Urinary bladder (tissue), 4 donors: Measurements from ENCODE around the gene GLI3. TPM values are rescaled to one million over a fixed set of nuclear protein-coding genes. Genes with fewer than 3 reads are reported as not detected.

Experiments used
- DNase-seq: peaks from one replicate; pipeline ENCODE4 v3.0.0-alpha.2; 2015; ENCODE audit errors: extremely low spot score
- H3K27ac ChIP-seq: one replicate; pipeline ENCODE4 v1.5.1; 2013; ENCODE audit warnings: low read depth, mild to moderate bottlenecking, moderate library complexity
- H3K36me3 ChIP-seq: one replicate; pipeline ENCODE4 v1.6.1; 2013; ENCODE audit warnings: mild to moderate bottlenecking, moderate library complexity; ENCODE audit not compliant: insufficient read depth
- H3K4me1 ChIP-seq: one replicate; pipeline ENCODE4 v1.6.1; 2013; ENCODE audit warnings: mild to moderate bottlenecking, moderate library complexity; ENCODE audit not compliant: insufficient read depth
- H3K4me3 ChIP-seq: one replicate; pipeline ENCODE4 v1.5.1; 2013; ENCODE audit warnings: low read depth, low read length
- WGBS: extraction: QIAGEN DNeasy Blood & Tissue Kit; methylation state at CpG from one replicate; pipeline ENCODE4 v1.1.7; 2013; 5-methylcytosine and 5-hydroxymethylcytosine counted together
- polyA plus RNA-seq: library from polyadenylated mRNA; stranded (reverse); fragments of 200-250 nt; gene quantifications from one replicate; pipeline ENCODE4 v1.2.3, GENCODE V29; 2013
- total RNA-seq: library from RNA; depleted of rRNA; stranded (reverse); fragments of >200 nt; gene quantifications from one replicate; pipeline ENCODE4 v1.2.3, GENCODE V29; 2014
- donor health status: healthy with polysubstance abuse.
- donor health status: healthy.

Gene GLI3
- total and polyA plus RNA-seq, 2 donors = 8.1 to 23.2 TPM

DNA sequence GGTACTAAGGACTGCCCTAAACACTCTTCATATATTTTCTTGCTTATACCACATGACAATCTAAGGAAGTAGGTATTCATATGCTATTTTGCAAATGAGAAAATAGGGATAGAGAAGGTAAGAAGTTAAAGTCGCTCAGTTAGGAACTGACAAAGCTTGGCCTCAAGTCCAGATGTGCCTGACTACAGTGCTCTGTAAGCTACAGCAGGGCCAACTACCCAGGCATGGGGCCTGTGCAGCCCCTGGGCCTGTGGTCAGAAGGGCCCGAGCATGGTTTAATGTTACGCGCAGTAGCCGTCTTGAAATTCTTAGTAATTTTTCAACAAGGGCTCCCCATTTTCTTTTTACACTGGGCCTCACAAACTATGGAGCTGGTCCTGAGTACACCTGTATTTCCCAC lies 146.2 kb downstream of the GLI3 start:
- Histone ChIP-seq H3K4me1 (no peaks in the 10 kb centered on the region), H3K27ac (no peak overlapping the region), H3K36me3 (no peaks in the 10 kb centered on the region), H3K4me3 (no peak overlapping the region)
- DNase-seq = no peak
- WGBS = 94% methylated on average over 5 of the region's 5 CpGs

DNA sequence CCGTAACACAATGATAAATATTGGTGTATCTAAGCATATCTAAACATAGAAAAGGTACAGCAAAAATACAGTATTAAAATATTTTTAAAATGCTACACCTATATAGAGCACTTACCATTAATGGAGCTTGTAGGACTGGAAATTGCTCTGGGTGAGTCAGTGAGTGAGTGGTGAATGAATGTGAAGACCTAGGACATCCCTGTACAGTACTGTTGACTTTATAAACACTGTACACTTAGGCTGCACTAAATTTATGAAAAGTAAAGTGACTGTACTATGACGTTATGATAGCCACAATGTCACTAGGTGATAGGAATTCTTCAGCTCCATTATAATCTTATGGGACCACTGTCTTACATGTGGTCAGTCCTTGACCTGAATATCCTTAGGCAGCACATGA lies 147.0 kb downstream of the GLI3 start:
- Histone ChIP-seq H3K27ac (no peak overlapping the region), H3K36me3 (no peaks in the 10 kb centered on the region), H3K4me1 (no peaks in the 10 kb centered on the region), H3K4me3 (no peak overlapping the region)
- DNase-seq = no peak
- WGBS = 96% methylated on average over 2 of the region's 2 CpGs

DNA sequence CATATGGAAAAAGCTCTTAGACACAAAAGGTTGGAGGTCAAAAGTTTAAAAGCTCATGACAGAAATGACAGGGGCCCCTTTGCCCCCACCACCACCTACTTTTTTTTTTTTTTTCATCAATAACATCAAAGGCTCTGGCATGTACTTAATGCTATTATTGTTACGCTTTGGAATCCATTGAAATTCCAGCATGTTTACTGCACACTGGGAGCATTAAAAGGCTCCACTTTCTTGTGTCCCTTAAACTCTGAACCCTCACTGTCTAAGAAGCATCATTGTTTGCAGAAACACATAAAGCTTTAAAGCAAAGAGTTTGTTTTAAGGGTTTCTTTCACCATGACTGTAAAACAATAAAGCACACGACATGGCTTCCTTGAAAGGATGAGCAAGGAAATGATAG lies 149.4 kb downstream of the GLI3 start:
- no peaks in the 10 kb centered on the region for H3K36me3 ChIP-seq
- no peaks in the 10 kb centered on the region for H3K4me1 ChIP-seq
- WGBS = 90% methylated on average over 2 of the region's 2 CpGs
- H3K27ac ChIP-seq = no peak overlapping the region
- no peak for DNase-seq
- no peak overlapping the region for H3K4me3 ChIP-seq

DNA sequence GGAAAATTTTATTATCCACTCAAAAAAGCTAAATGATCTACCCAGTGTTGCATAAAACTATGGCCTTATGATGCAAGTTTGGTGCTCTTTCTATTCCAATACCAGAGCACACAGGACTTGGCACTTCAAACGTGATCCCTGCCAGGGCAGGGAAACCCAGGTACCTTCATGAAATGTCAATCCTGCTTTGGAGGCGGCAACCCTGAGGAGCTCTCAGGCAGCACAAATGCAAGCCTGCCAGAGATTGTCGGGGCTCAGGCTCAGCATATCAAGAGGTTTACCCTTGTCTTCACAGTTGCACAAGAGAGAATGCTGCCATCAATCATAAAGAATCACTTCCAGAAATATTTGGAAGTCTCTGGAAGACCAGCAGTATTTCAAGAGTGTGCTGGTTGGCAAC lies 151.5 kb downstream of the GLI3 start:
- WGBS = 61% methylated on average over 3 of the region's 3 CpGs
- Histone ChIP-seq H3K4me3 (no peak overlapping the region), H3K36me3 (no peaks in the 10 kb centered on the region), H3K4me1 (no peaks in the 10 kb centered on the region), H3K27ac (no peak overlapping the region)
- DNase-seq = no peak

DNA sequence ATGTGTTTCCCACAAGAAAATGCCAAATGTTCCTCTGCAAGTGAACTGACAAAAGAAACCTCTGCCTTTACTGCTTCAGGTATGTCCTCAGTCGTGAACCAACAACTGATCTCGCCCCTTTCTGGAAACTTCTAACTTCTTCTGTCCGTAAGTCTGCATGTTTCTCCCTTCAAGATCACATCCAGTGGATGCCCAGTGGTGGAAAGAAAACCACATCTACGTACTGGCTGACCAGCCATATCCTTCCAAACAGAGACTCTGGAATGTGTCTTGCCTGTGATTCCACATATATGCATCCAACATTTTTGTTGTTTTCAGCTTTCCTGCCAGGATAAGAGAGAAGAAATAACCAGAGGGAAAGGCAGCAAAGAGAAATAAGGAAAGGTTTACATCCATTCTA lies 152.7 kb downstream of the GLI3 start:
- H3K36me3 ChIP-seq = no peaks in the 10 kb centered on the region
- DNase-seq = no peak
- H3K4me1 ChIP-seq = no peaks in the 10 kb centered on the region
- no peak overlapping the region for H3K4me3 ChIP-seq
- 48% methylated on average over 4 of the region's 4 CpGs for WGBS
- no peak overlapping the region for H3K27ac ChIP-seq

DNA sequence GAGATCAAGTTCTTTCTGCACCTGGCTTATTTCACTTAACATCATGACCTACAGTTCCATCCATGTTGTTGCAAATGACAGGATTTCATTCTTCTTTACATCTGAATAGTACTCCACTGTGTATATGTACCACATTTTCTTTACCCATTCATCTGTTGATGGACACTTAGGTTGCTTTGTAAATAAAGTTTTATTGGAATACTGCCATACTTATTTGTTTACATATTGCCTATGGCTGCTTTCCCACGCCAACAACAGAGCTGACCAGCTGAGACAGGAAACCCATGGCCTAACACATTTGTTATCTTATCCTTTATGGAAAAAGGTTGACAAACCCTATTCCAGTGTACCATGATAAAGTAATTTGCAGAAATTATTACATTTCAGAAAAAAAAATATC lies 153.7 kb downstream of the GLI3 start:
- H3K4me3 ChIP-seq = no peak overlapping the region
- no peaks in the 10 kb centered on the region for H3K4me1 ChIP-seq
- H3K27ac ChIP-seq = no peak overlapping the region
- 99% methylated on average over 1 of the region's 1 CpG for WGBS
- H3K36me3 ChIP-seq = no peaks in the 10 kb centered on the region
- no peak for DNase-seq

DNA sequence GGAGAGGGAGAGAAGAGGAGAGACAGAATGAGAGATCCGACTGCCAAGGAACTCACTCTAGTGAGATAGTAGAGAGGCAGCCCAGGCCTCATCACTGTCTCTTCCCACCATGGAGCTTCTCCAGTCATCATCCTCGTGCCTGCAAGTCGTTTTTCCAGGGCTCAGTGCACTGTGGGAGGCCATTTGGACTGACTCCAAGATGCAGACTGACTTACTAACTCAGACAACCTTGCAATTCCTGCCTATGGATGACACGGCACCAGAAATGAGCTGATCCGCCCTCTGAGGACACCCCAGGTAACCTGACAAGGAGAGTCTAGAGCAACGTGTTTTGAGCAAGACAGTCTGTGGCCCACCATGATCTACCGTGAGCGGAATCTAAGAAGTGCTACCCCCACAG lies 154.9 kb downstream of the GLI3 start:
- Histone ChIP-seq H3K27ac (no peak overlapping the region), H3K36me3 (no peaks in the 10 kb centered on the region), H3K4me1 (peaks cover 2% of the 10 kb centered on the region), H3K4me3 (no peak overlapping the region)
- WGBS = 66% methylated on average over 8 of the region's 8 CpGs
- DNase-seq = no peak

DNA sequence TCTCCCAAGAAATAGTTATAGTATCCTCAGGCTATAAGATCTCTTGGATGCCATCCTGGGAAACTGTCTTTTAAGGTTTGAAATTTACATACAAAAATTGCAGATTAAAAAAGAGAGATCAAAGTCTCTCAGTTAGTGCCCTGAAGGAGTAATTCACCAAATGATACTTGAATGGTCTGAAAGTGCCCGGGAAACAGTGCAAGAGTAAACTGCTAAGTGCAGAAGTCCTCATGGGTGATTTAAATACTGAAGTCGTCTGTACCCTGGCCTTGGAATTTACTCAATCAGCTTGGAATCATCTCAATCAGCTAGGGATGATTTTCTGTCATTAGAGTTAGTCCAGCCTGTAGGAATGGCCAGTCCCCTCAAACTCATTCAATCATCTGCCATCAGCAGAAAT lies 155.3 kb downstream of the GLI3 start:
- DNase-seq = no peak
- Histone ChIP-seq H3K27ac (no peak overlapping the region), H3K4me3 (no peak overlapping the region), H3K4me1 (peaks cover 2% of the 10 kb centered on the region), H3K36me3 (no peaks in the 10 kb centered on the region)
- 59% methylated on average over 2 of the region's 2 CpGs for WGBS

DNA sequence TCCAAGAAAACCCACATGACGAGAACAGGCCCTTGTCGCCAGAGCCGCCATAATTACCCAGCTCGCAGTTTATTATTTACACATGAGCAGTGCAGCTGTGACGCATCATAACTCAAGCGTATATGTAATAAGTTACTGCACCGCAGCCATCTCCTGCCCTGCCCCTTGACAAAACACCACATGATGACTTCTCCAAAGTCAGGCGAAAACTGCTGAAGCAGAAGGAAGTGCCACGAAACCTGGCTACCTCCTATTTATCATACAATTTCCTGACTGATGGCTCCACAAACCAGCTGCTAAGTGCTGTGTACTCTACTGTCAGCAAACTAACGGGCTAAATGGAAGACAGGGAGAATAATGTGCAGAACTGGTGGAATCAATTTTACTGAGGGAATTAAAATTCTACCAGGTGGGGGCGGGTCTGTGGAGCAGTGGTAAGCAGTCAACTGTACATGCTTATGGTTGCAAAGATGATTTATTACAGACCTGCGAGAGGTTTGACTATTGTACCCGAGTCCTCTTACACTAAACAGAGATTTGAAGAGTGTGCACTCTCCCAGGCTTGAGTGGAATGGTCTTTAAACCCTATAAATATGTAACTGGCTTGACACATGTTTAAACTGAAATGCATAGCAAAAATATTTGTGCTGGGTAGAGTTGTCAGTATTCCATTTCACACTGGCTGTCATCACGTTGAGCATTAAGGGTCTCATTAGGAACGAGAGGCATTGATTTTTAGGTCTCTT lies 156.0 kb downstream of the GLI3 start:
- Histone ChIP-seq H3K4me3 (no peak overlapping the region), H3K4me1 (peaks cover 2% of the 10 kb centered on the region), H3K36me3 (no peaks in the 10 kb centered on the region), H3K27ac (no peak overlapping the region)
- WGBS = 69% methylated on average over 15 of the region's 15 CpGs
- DNase-seq = no peak

DNA sequence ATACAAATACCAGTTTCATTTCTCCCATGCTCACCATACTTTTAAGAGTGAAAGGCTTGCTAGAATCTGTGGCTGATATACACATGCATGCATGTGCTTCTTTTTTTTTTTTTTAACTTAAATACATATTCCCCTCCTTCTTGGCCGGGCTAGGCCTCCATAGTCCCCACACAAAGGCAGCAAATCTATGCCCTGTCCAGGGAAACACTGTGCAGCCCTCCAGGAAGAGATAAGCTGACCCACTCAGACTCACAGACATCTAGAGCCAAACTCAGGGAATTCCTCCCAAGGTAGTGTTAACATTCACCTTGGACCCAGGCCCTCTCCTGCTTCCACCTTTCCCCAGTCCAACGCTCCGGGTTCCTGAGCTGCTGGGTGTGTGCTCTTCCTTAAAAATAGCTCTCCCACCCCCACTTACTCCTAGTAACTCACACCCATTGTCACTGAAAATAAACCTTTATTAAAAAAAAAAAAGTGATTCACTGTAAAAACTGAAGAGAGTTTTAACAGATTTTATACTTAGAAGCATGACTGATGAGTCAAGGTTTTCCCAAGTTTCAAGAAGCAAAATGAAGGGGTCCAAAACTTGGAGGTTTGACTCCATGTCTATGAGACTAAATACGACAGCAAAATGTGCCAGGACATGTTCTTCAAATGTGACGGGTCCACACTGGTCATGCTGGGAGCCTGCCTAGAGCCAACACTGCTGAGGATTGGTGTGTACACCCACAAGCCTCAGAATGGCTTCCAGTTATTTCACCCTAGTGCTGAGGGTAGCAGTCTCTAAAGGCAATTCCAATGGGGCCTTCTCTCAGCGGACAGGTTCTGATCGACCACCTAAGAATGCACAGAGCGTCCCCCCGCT lies 159.5 kb downstream of the GLI3 start:
- DNase-seq = no peak
- Histone ChIP-seq H3K4me3 (no peak overlapping the region), H3K27ac (no peak overlapping the region), H3K4me1 (peaks cover 2% of the 10 kb centered on the region), H3K36me3 (no peaks in the 10 kb centered on the region)
- 84% methylated on average over 9 of the region's 9 CpGs for WGBS

DNA sequence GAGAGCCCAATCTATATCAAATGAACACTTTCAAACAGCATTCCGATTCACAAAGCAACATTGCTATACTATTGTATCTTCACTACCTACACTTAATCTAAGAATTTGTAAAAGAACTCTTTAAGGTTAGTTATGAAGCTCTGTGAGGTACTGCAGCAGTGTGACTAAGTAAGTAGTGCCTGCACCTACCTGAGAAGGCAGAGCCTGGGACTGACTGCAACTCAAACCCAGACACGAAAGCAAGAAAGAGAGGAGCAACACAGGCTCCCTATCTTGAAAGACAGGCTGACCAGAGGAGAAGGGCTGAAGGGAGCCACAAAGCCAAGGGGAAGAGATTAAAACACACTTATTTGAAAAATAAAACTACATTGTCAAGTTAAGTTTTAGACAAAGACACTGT lies 160.1 kb downstream of the GLI3 start:
- no peak overlapping the region for H3K27ac ChIP-seq
- H3K36me3 ChIP-seq = no peaks in the 10 kb centered on the region
- no peak overlapping the region for H3K4me3 ChIP-seq
- 85% methylated on average over 2 of the region's 2 CpGs for WGBS
- H3K4me1 ChIP-seq = peaks cover 2% of the 10 kb centered on the region
- DNase-seq = no peak

DNA sequence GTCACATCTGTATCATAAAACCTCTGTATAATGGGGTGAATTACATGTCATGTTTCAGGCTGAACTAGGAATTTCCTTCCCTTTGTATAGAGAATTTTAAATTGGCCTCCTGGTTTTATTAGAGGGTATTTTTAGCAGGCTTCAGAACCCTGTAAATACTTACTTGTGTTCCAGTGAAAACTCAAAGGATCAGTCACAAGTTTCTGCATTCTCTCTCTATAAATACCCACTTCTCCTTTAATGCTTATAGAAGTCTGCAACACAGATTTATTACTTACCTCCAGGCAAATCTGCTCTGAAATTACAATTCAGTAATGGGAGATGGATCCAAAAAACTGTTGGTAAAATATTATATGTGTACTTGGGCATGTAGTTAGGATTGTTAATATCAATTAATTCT lies 161.6 kb downstream of the GLI3 start:
- Histone ChIP-seq H3K36me3 (no peaks in the 10 kb centered on the region), H3K4me1 (peaks cover 2% of the 10 kb centered on the region), H3K27ac (no peak overlapping the region), H3K4me3 (no peak overlapping the region)
- DNase-seq = no peak

DNA sequence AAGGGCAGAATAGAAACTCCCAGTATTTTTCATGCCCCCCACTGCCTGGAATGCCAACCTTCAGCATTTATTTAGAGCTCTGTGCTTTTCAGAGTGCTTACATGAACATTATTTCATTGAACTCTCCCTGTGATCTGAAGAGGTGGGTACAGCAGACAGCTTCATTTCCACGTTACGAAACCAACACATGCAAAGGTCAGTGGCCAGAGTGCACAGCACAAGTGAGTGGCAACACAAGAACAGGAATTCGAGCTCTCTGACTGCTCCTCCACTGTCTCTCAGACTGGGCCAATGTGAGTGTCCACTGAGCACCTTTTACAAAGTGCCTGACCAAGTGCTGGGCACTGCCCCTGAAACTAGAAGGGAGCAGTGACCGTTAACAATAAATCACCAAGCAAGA lies 162.9 kb downstream of the GLI3 start:
- no peak overlapping the region for H3K4me3 ChIP-seq
- no peaks in the 10 kb centered on the region for H3K36me3 ChIP-seq
- no peak overlapping the region for H3K27ac ChIP-seq
- WGBS = 90% methylated on average over 4 of the region's 4 CpGs
- H3K4me1 ChIP-seq = peaks cover 2% of the 10 kb centered on the region
- DNase-seq = no peak
